A549 (cell line): ENCODE measurements around the gene BTAF1.

Experiments
- CTCF ChIP-seq: fragments of >200 bp; sonication (Bioruptor Twin); formaldehyde crosslinking; IDR thresholded peaks from 3 replicates; pipeline ENCODE4 v1.5.1; 2016
- EP300 ChIP-seq, 2 experiments: fragments of >200 bp; sonication (Bioruptor Twin); formaldehyde crosslinking; IDR thresholded peaks; 2 replicates in 1 of 2; 3 replicates in 1 of 2; pipeline ENCODE4 v1.6.1; 2016 to 2017
- POLR2A ChIP-seq: IDR thresholded peaks from 2 replicates; pipeline ENCODE4 v1.6.1; 2012; ENCODE audit warnings: mild to moderate bottlenecking, low read length
- RAD21 ChIP-seq, 2 experiments: fragments of >200 bp in 1 of 2; sonication (Bioruptor Twin) in 1 of 2; formaldehyde crosslinking in 1 of 2; IDR thresholded peaks in 1 of 2; conservative IDR thresholded peaks in 1 of 2; 2 replicates in 1 of 2; 3 replicates in 1 of 2; pipeline ENCODE4 v1.6.1; 2012 to 2018; ENCODE audit warnings: inconsistent platforms in 1 of 2
- REST ChIP-seq: fragments of 200-600 bp; sonication (generic); IDR thresholded peaks from 2 replicates; pipeline ENCODE4 v1.6.1; 2016; ENCODE audit warnings: antibody characterized with exemption, mild to moderate bottlenecking, moderate library complexity

- TF ChIP-seq RAD21 (conservative IDR thresholded peaks at IDR 0.05 in 1 of 2, IDR thresholded peaks at IDR 0.05 in 1 of 2): no peak
- no peak for TF ChIP-seq EP300 (IDR thresholded peaks at IDR 0.05)
- no peak for TF ChIP-seq CTCF
- no peak for TF ChIP-seq REST
- TF ChIP-seq POLR2A: no peak
These were observed 91.0 kb downstream of the BTAF1 start for GRCh38 chr10:92014620-92015019.
